GM18909 (cell line): ENCODE measurements around the gene MAP2K3.

Experiments
- ATAC-seq: cut with Tn5 transposase; IDR thresholded peaks from one replicate; pipeline ENCODE4 v1.9.1; 2021; ENCODE audit warnings: mild to moderate bottlenecking; ENCODE audit not compliant: unreplicated experiment, poor library complexity

MAP2K3 gene

DNA sequence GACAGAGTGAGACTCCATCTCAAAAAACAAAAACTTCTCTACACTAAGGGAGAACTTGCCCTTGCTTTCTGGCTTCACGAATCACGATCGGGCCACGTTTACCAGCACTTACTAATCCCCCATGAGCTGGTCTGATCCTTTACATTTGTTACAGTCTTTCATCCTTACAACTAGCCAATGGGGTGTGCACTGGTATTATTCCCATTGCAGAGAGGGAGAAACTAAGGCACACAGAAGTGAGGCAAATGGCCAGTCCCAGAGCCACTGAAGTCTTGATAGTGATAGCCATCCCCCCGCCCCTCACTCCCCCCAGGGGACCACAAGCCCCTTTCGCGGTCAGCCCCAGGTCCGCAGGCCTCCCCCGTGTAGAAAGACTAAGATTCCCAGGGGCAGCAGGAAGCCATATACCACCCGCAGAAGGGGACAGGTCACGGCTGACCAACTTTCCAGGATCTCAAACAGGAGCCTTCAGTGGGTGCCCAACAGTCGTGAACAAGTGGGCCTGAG, 32.2 kb upstream of the MAP2K3 start:
- no peak for ATAC-seq

DNA sequence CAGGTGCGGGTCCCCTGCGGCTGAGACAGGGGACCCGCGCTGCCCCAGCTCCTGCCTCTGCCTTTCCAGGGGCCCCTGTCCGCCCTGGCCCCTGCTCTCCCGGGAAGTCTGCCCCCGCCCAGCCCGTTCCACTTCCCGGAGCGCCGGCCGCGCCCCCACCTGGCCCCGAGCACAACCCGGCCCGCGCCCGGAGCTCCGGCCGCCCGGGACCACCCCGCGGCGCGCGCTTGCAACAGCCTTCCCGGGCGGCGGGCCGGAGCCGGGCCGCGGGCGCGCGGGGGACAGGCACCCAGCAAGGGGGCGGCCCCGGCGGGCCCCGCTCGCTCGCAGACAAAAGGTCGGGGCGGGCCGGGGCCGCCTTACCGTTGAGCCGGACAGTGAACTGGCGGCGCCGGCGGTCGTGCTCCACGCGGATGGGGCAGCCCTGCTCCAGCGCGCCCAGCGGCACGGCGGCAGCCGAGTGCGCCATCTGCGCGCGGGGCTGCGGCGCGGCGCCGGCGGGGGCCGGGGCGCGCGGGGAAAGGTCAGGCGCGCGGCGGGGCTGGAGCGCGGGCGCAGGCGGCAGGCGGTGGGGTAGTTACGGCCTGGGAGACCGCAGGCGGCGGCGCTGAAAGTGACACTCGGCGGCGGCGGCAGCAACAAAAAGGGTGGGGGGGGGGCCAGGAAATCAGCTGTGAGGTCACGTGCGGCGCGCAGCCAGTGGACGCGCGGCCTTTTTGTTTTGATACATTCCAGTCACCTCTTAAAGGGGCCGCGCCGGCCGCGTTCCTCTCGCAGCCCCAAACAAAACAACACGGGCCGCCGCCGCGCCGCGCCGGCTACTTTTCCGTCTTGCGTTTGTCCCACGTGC, 31.5 kb upstream of the MAP2K3 start, which contains the start of gene NATD1:
Gene NATD1 (minus strand): TSS at position 615 of the 850 bp plus-strand sequence. CDS start 146 bp downstream, at position 469.
- ATAC-seq: peak; percentile 75

DNA sequence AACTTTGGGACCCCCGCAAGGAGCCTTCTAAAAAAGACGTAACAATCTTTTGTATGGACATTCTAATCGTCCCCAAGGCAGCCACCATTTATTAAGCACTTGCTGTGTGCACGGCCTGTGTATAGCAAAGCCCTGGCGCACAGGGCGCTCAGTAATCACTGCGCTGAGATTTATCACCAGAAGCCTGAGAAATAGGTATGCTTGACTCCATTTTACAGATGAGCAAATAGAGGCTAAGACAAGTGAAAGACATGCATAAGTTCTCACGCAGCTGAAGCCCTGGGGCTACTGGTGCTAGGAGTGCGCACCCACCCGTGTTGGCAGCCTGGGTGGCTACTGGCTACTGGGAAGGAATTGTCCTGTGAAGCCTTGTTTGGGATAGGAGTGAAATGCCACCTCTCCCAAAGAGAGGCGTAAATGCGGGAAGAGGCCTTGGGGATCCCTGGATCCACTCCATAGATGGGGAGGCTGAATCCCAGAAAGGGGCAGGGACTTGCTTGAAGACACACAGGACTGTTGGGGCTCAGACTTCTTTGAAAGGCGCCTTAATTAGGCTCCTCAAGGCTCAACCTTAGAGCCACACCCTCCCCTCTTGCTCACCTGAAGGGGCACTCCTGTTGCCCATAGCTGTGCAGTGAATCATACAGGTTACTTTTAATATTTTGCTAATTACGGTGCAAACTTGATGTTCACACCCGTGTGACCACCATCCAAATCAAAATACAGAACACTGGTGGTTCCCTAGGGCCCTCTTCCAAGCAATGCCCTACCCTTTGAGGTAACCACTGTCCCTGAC, 30.7 kb upstream of the MAP2K3 start:
- peak; percentile 14 for ATAC-seq

DNA sequence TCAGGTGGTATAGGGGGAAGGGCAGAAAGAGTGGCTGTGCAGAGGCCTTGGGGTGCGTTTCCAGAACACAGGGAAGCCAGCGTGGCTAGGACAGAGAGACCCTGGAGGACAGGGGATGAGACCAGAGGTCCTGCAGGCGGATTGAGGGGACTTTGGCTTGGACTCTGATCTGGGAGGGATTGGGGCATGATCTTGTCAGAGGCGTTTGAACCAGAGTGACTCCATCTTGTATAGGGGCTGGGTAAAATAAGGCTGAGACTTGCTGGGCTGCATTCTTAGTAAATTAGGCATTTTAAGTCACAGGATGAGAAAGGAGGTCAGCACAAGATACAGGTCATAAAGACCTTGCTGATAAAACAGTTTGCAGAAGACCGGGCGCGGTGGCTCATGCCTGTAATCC, 25.9 kb upstream of the MAP2K3 start:
- ATAC-seq: no peak

DNA sequence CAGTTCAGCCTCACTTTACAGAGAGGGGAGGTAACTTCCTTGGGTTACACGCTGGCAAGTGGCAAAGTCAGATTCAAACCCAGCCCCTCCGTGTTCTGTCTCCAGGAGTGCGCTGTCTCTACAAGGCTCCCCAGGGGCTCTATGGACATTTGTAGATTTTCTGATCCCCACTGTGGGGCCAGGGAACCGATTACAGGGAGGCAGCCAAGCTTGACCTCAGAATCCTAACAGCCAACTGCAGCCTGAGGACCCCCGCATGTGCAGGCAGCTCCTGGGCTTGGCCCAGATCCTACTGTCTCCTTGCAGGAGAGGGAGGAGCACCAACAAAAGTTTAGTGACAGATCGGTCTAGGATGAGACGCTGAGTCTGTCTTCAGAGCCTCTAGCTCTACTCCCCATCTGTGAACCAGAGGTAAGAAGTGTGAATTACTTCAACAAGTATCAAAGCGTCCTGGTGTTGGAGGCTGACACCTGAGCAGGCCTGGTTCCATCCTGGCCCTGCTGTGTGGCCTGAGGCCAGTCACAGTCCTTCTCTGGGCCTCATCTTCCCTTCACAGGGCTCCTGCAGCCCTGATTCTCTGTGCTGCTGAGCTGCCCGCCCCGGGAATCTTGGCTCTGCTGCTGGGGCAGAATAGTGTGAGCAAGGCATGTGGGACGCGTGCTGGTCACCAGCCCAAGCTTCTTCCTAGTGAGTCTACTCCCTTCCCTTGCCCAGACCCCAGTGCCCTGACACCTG, 22.1 kb upstream of the MAP2K3 start:
- ATAC-seq: no peak

DNA sequence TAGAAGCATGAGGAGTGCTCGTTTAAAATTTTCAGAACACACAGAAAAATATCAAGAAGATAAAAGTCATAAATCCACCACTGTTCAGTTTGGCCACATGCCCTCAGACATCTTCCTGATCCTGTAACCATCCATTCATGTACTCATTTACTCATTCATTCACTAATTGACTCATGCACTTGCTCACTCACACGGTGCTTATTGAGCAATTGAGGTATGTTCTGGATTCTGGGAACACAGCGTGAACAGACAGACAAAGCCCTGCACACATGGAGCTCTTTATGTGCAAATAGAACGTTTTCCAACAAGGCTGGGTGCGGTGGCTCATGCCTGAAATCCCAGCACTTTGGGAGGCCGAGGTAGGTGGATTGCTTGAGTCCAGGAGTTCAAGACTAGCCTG, 21.1 kb upstream of the MAP2K3 start:
- no peak for ATAC-seq

DNA sequence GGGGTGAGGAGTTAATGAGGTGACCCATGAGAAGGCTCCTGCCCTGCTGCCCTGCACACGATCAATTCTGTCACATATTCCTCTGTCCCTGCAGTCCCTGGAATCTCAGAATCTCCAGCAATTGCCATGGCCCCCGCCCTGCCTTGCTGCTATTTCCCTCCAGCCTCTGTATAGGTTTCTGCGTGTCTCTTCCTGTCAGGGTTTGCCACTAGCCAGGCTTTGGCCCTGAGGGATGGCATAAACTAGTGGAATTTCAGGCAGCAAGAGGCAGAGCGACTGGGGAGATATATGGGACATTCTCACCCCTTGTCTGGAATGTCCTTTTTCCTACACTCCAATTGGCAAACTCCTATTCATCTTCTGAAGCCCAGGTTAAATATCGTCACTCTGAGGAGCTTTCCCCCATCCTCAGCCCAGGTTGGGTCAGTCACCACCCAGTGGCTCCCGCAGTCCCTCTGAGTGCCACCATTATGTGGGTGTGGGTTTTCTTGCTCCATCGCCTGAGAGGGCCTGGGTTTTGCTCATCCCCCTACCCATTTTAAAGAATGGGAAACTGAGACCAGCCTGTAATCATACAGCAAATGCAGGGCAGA, 15.8 kb upstream of the MAP2K3 start:
- ATAC-seq: no peak

DNA sequence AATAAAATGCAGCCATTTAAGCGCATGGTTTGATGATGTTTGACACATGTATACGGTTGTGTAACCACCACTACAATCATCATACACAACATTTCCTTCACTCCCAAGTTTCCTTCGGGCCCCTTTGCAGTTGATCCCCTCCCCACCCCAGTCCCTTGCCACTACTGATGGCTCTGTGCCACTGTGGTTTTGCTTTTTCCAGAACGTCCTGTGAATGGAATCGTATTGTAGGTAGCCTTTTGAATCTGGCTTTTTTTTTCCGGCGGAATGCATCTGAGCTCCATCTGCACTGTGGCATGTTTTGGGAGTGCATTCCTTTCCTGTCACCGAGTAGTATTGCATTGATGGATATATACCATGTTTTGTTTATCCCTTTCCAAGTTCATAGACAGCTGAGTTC, 15.1 kb upstream of the MAP2K3 start:
- no peak for ATAC-seq

DNA sequence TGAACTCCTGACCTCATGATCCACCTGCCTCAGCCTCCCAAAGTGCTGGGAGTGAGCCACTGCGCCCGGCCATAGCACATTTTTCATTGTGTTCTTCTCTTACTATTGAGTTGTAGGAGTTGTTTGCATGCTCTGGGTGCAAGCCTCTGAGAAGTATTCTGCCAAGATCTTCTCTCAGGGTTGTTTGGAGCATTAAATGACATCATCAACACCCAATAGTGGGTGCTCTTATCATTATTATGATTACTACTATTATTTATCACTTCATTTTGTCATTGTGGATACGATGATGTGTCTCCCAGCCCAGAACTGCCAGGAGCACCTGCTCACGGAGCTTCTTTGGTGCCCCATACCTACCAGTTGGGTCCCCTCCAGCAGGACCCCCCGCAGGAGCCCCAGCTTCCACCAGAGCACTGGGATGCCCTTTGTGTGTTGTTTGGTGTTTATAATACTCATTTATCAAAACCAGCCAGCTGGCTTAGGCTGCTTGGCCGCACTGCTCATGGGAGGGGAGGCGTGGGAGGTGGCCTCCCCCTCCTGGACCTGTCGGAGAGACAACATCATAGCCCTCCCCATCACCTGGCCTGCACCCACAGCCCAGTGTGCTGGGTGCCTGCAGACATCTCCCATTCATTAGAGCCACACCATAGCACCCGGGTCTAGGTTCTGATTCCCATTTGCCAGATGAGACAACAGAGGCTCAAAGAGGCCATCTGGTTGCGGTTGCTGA, 12.9 kb upstream of the MAP2K3 start:
- no peak for ATAC-seq

DNA sequence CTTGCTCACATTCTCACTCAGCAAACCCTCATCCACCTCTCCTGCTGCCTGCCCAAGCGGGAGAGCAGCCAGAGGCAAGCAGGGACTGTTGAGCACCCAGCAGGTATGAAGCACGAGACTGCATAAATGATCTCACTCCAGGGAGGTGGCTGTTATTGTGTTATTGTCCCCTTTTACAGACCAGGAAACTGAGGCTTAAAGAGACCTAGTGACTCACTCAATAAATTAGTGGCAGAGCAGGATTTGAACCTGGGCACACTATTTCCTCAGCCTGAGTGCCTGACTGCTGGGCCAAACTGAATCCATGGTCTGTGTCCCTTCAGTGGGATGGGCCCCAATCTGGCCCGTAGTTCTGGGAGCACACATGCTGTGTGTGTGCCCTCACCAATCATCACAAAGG, 12.3 kb upstream of the MAP2K3 start:
- no peak for ATAC-seq

DNA sequence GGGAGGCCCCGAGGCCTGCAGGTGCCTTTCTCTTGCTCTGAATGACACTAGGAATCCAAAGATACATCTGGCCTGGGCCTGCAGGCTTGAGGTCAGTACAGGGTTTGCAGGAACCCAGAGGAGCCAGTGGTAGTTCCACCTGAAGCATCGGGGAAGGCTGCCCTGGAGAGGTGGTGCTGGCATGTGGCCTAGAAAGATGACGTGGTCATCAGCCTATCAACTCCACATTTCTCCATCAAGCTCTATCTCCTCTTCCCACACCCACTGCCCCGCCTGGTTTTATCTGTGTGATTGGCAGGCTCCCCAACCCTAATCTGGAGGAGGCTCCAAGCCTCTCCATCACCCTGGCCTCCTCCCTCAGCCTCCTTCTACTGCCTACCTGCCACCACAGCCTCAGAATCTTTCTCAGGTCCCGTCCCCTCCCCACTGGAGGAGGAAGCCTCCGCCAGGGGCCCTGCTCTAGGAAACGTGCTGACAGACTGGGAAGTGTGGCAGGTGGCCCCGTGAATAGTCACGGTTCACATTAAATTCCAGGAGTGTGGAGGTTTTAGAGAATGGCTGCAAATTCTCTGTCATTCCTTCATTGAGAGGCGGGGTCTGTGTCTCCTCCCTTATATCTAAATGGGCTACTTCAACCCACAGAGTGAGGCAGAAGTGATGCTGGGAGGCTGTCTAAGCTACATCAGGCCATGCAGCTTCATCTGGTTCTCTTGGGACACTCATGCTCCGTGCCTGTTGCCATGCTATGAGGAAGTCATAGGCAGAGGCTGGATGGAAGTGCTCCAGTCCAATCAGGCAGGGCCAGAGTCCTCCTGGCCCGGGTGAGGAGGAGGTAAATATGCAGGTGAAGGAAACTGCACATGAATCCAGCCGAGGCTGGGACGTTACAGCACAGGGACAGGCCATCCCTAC, 11.4 kb upstream of the MAP2K3 start:
- no peak for ATAC-seq

DNA sequence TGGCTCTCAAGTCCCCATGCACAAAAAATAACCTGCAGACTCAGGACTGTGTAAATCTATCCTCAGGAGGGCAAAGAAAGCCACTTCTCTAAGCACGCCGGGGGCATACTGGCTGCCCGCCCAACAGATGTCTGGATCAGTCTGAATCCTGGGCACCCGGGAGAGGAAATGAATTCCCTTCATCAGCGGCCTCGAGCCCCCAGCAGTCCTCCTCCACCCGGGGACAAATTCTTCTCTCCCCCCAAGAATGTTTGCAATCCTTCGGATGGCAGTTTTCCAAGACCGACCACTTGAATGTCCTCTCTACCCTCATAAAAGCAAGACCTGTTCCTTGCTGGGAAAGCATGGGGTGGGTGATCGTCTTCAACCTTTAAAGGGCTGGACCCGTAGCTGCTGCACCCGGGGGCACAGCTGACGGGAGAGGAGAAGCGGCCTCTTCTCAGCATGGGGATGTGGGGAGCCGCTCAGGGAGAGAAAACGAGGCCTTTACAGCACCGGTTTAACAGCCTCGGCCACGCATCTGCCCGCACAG, 9.4 kb upstream of the MAP2K3 start:
- no peak for ATAC-seq

DNA sequence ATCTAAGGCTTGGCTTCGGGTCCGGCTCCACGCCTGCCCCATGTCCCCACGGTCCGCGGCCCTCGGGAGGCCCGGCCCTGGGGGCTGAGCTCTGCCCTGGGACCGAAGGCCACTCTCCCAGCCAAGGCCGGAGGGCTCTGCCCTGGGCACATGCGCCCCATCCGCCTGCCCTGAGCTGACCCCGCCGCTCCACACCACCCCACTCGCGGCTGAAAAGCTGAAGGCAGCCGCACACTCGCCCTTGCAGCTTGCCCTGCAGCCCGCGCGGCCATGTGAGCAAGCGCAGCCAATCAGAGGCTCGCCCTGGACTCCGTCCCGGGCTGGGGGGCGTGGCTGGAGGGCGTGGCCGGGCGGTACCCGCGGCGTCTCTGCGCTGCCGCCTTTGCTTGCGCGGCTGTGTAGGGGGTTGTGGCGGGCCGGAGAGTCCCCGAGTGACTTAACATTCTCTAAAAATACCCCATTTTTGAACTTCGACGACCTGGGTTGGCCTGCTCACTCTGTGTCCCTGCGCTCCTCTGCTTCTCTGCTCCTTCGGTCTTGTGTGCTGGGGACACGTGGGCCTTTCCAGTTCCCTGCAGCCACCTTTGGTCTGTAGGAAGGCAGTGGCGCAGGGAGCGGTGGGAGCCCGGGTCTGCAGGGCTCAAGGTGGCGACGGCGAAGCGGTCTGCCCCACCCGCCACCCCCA, 8.8 kb upstream of the MAP2K3 start:
- peak; percentile 95 for ATAC-seq

DNA sequence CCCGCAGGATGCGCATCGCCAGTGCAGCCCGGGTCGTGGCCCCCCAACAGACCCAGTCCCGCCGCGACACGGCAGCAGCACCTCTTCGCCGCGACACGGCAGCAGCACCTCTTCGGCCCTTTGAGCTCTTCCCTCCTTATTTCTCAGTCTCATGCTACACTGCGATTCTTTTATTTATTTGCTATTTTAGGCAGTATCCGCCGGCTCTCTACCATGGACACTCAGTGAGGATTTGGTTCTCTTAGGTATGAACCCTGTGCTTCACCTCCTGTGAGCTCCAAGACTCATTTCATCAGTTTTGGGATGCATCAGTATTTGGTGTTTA, 8.3 kb upstream of the MAP2K3 start:
- no peak for ATAC-seq

DNA sequence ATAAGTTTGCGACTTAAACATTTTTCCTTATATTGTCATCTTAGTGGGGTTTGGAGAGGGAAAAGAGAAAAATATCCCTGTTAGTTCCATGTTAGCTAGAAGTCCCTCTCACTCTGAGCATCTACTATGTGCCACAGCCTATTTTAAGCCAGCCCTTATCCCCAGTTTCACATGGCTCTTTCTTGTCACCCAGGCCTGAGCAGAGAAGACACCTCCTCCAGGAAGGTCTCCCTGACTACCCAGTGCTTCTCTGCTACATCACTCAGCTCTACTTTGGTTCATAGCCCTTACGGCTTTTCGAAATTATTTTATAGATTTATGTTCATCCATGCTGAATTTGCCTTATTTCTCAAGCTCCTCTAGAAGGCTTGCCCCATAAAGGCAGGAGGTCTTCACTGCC, 7.2 kb upstream of the MAP2K3 start:
- ATAC-seq: no peak

DNA sequence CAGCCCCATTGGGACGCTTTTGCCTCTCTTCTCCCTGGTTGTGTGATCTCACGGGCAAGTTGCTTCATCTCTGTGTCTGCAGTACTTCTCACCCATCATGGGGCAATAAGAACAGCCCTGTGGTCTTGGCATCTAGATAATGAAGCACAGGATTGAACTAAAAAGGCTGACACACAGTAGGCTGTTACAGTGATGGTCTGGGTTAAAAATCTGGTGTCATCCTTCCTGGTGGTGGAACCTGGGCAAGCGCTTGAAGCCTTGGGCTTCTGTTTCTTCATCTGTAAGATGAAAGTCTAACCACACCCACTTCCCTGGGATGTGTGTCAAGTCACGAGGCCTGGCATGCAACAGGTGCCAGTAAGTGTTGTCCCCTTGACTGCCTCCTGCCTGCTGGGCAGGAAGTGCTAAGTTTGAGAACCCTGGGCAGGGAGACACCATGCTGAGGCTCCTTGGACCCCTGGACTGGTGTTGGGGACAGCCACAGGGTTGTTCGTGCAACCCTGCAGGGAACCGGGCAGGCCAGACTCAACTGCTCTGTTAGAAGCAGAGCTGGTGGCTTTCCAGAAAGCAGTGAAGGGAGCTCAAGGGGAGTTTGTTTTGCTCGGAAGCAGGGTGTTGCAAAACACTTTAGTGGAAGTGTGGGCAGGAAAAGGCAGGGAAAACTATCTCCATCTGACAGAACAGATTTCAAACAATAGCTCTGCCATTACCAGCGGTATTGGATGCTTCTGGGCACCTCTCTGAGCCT, 5.9 kb upstream of the MAP2K3 start:
- ATAC-seq: no peak

DNA sequence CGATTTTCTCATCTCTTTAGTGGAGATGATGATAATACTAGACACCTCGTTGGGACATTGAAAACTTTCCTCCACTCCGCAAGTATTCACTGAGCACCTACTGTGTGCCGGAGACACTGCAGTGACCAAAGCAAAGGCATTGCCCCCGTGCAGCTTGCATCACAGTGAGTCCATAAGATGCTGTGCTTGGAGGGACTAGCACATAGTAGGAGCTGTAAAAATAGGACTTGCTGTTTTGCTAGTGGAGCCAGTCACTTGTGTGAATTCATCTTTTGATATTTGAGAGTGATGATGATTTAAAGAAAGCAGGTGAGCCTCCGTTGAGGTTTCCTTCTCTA, 5.3 kb upstream of the MAP2K3 start:
- no peak for ATAC-seq
